Suppressor macrophage treated with lipopolysaccharide for 1 hour (primary cell): ENCODE measurements around the gene FAM13A.

ENCODE experiments used
- DNase-seq, 3 donors: peaks; one replicate each; pipeline ENCODE4 v3.0.0-alpha.2; 2020 to 2022

Gene FAM13A

DNA sequence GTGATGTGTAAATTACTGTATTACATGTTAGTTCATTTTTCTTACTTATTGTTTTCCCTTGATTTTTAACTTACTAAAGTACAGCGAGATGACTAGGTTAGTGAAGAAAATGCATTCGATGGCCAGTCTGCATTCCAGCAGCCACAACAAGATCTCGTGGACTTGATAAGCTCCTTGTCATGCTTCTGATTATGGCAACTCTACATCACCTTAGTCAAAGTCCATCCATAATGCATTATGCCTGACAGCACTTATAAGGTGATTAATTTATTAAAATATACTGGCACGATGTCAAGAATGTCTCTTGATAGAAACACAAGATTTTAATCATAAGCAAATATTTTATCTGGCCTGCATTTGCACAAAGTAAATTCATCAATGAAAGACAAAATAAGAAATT, 249.5 kb downstream of the FAM13A start:
- no peak for DNase-seq

DNA sequence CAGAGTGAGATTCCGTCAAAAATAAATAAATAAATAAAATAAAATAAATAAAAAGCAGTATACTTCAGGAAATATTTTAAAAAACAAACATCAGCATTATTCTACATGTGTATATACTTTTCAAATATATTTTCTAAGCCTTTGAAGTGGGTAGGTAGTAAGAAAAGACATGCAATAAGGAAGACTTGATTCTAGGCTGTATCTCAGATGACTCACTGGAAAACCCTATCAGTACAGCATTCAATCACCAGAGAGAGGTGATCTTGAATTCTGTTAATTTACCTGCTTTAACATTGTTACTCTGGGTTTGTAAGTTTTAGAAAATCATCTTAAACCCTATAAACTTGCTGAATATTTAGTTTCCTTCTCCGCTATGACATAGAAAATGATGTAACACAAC, 252.8 kb downstream of the FAM13A start:
- peak in 2 of 3 donors; percentile 32 to 41 for DNase-seq

DNA sequence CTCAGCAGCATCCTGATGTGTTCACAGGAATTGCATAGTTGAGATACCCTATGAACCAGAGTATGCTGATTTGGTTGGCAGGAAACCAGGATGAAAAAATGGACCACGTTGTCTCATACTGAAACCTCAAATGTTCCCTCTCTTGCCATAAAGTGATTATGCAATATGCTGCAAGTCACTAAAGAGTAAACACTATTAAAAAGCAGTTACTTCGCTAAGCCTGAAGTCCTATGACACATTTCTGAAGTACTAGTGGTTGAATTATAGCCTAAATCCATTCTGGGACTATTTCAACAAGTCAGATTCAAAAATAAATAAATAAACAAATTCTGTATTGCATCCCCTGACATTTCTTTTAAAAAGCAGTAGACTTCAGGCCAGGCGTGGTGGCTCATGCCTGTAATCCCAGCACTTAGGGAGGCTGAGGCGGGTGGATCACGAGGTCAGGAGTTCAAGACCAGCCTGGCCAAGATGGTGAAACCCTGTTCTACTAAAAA, 253.3 kb downstream of the FAM13A start:
- peak; percentile 52 to 81 (median 78) for DNase-seq

DNA sequence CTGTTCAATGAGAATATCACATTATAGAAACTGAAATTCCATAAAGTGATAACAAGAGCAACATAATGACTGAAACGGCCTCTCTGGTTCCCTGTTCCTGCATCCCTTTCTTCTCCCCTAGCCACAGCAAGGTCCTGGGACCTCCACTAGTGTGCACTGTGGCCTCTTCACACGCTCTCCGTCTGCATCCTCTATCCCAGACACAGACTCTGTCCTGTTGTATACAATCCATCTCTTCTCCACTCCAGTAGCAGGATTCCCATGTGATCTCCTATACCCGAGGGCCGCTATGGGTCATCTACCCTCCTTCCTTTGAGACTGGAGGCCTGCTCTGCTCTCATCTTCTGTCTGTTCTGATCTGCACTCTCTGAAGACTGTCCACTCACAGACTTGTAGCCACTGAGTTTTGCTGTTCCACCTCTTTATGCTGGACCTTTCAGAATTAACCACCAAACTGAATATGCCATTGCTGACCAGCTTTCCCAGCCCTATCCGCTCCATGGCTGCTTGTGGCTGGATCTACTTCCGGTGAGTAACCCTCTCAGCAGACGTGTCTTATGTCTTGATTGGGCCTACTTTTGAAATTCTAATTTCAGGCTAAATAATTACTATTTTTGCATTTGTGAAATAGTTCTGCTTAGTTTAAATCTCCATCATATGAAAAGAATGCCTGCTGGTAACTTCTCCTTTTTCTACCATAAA, 254.2 kb downstream of the FAM13A start:
- DNase-seq: no peak

DNA sequence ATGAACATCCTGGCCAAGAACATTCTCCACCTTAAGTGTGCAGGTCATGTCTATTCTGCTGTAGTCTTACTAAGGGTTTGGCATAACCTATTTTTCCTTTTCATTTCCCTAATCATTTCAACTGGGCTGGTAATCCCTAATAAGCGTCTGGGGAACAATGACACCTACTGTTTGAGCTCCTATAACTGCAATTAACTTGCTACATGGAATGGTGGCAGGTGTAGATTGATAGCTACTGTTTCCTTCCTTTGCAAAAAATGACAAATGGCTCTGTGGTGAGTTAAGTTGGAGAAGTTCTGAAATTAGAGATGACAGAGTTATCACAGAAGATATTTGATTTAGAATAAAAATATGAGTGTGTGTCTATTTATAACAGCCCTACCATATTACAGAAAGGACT, 254.8 kb downstream of the FAM13A start:
- no peak for DNase-seq

DNA sequence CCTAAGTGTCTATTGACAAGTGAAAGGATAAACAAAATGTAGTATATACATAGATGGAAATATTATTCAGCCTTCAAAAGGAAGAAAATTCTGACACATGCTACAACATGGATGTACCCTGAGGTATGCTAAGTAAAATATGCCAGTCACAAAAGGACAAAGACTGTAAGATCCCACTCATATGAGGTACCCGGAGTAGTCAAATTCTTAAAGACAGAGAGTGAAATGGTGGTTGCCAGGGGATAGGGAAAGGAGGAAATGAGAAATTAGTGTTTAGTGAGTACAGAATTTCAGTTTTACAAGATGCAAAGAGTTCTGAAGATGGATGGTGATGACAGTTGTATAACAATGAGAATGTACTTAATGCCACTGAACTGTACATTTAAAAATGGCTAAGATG, 257.1 kb downstream of the FAM13A start:
- DNase-seq: no peak

DNA sequence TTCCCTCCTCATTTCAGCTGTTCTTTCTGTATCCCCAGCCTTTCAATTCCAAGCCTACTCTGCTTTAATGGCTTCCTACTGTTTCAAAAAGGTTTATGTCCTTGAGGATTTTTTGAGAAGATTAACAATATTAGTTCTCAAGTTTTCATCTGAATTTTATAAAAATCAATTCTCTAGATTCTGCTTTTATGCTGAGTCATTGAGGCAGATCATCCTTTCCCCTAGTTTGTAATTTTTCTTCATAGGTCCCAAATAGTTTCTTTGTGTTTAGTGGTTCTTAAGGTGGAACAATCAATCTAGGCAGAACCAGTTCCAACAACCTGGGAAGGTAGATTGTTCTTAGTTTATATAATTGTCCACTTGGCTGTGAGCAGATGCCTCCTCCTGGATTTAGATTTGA, 259.3 kb downstream of the FAM13A start:
- DNase-seq: no peak

DNA sequence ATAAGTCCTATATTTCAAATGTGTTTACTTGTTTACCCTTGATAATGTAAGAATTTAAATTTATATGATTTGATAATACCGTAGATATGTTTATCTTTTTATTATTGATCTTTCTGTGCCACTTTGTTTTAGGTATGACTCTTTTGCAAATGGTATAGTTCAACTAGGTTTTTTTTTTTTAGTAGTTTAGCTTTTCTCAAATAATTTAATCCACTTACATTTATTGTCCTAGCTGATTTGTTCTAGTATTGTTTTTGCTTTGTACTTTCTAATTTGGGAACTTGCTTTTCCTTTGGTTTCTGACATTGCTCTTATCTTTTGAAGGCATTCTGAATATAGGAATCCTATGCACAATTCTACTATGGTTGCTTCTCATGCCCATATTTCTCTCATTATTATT, 260.4 kb downstream of the FAM13A start:
- DNase-seq: no peak

DNA sequence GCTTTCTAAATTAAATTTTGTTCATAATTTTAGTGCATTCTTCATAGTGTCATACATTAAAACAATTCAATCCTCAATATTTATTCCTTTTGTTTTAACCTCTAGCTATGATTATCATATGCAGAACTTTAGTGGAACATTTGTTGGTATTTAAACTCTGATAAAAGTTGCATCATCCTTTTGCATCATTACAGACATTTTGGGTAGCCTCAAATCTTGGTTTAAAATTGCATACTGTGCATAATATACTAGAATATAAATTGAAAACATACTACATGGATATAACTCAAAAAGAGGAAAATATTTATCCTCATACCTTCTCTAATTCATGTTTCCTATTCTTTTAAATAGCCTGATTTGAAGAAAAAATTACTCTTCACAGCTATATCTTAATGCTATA, 262.0 kb downstream of the FAM13A start:
- DNase-seq: no peak

DNA sequence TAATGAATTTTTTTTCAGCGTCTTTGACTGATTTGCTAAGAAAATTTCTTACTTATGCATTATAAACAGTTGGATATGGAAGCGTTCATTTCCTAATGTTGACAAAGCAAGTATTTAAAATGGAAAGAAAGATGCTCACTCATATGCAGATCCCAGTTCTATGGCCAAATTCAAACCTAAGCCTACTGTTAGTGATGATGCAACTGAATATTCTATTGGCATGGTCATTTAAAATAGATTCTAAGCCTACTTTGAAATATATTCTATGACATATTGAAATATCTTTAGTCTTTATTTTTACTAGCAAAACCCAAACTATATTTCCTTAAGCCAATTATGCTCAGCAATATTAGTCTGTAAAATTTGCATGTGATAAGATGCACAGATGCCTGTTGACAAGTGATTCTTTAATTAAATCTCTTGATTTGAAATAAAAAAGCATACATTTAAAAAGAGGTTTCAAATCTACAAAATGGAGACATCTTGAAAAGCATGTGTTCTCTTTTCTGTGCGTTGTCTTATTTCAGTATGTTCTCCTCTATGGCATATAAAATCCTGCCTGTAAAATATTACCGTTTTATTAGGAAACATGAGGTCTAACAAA, 262.8 kb downstream of the FAM13A start:
- DNase-seq: no peak

DNA sequence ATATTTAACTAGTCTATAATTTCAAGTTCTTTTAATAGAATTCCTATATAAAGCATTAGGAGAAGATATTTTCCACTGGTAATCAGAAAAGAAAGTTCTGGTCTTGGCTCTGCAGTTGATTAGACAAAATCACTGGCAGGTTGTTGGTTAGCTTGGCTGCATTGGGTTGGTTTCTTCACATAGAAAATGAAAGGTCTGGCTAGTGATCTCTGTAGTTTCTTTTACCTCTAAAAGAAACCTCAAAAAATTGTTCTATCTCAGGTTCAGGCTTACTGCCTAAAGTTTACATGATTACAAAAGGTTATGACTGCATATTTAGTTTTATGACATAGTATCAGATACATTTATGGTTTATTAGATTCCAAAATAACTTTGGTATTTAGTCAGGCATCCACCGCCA, 263.5 kb downstream of the FAM13A start:
- no peak for DNase-seq

DNA sequence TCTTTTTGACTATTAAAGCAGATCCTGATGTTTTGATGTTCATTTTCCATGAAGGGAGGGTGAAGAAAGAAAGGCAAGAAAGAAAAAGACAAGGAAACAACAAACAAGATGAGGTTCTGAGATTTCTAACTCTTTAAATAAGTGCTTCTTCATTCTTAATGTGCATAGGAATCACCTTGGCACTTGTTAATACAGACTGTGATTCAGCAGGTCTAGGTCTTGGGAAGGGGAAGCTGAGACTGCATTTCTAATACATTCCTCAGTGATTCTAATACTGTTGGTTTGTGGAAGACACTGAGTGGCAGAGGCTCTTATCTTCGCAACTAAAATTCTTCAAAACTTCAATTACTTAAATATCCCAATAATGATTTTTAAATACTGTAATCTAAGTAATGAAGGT, 264.2 kb downstream of the FAM13A start:
- DNase-seq: no peak

DNA sequence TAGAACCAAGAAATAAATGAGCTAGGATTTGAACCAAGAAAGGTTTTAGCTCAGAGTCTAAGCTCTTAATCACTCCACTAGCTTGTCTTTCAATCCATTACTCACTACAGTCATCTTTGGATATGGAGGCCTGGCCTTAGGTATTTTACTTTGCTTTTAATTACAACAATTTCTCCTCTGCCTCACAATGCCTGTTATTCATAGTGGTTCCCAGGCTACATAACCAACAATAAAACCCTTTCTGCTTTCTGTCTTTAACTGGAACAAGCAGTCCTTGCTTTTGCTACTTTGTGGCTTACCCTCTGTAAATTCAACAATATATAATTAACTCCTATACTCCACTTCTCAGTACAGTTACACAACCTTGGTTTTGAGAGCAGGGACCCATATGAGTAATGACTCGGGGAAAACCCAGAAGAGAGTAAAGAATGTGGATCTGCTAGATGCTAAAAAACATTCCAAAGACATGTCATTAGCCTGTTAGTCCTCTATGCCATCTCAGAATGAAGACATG, 264.7 kb downstream of the FAM13A start:
- peak; percentile 64 to 84 (median 82) for DNase-seq

DNA sequence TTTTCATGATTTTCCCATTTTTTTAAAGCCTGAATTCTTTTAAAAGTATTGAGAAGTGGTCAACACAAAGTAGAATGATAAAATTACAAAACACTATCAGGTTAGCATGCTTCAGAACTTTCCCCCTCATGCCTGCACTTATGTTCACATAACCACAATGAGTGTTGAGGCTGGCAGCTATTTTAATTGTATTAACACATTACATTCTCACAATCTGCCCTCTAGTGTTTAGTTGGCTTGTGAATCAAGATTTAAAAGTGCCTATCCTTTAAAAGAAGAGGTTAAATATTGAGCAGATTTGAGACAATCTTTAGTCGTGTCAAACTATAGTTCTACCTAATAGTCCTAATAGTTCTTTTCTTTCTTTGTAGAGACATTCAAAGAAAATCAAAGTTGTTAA, 265.7 kb downstream of the FAM13A start:
- DNase-seq: no peak

DNA sequence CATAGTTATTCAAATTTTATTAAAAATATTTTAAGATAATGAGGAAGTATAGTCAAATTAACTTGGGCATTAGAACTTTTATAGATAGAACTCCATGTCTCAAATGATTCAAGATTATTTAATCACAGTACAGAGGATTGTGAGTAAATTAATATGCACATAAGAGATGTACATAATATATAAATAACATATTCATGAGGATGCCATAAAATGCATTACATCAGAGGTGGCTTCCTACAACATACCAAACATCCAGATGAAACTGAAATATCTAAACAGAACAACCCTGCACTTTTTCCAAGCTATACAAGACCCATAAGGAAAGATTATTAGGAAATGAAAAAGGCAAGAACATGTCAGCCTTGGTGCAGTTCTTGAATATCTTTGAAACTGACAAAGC, 268.1 kb downstream of the FAM13A start:
- DNase-seq: no peak

DNA sequence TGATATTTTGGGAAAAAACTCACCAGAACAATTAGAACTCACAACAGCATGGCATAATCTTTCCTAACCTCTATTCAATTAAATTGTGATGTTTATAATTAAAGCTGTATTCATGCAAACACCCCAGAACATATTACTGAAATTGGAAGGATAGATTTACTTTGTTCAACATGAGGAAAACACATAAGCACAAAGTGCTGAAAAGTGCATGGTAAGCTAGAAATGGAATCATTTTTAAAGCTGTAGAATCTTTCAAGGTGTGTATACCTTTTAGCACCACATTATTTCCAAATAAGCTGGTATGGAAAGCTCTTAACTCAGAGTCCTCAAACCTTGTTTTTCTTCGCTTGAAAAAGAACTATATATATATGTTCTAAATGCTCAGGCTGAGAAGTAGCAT, 268.6 kb downstream of the FAM13A start:
- DNase-seq: no peak

DNA sequence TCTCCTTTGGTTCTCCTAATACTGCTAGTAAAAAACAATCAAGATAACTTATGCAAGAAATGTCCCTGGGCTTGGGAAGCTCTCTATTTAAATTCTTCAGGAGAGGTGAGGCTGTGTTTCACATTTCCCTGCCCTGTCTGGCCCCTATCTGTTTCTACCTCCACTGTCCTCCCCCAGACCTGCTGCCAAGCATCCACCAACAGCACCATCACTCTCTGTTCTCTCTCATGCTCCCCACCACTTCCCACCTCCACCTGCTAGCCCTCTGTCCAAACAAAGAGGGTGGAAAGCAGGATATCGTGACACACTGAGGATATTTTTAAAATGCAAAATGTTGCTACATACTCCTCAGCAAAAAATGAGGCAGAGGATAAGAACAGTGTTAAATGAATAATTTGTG, 271.0 kb downstream of the FAM13A start:
- DNase-seq: no peak

DNA sequence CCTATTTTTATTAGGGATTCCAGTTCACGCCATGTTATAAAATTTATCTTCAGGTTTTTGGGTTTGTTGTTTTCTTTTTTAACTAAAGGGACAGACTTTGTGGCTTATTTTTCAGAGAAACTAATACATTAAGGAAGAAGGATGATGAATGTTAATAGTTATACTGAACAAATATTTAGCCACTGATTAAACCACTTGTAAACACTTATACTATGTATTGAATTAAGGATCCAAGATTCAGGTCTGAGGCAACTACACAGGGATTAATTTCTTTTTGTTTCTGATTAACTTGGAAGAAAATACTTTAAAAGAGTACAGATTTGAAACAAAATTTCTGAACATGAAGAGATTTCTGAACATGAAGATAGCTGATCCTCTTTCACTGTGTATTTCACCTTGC, 276.6 kb downstream of the FAM13A start:
- DNase-seq: no peak

DNA sequence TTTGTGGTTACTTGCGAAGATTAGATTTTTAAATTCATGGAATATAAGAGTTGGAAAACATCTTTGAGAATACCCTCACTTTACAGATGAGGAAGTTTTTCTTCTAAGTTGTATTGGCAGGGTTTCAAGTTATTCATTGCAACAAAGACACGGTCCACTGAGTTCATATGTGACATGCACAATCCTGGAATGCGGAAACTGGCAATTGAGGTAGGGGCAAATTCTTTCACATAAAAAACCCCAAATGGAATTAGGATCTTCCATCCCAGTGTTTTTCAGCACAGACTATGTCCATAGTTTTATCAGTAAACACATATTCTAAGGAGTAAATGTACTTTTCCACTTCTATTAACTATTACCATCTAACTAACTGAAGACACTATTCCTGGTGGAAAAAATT, 277.6 kb downstream of the FAM13A start:
- DNase-seq: no peak

DNA sequence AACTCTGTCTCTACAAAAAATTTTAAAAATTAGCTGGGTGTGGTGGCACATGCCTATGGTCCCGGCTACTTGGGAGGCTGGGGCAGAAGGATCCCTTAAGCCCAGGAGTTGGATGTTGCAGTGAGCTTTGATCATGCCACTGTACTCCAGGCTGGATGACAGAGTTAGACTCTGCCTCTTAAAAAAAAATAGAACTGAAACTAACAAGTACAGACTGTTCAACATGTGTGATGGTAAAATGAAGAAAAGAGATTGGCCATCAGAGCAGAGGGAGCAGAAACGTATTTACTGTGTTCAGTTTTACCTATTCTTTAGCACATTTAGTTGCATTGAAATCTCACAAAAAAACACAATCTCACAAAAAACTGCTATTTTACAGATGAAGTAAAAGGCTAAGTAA, 281.5 kb downstream of the FAM13A start:
- DNase-seq: no peak

DNA sequence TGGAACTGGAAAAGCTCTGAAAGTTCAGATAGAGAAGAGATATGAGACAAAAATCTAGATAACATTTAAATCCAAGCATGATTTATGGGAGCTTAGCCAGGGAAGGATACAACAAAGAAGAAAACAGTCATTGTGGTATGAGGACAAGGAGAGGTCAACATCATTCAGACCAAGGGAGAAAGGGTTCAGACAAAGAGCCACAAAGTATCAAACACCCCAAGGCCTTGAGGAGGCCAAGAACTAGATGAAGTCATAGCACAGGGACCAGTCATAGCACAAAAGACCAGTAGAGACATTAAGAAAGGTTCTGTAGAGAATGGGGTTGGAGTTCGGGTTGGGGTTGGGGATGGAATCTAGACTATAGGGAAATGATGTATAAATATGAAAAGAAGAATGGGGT, 282.0 kb downstream of the FAM13A start:
- no peak for DNase-seq

DNA sequence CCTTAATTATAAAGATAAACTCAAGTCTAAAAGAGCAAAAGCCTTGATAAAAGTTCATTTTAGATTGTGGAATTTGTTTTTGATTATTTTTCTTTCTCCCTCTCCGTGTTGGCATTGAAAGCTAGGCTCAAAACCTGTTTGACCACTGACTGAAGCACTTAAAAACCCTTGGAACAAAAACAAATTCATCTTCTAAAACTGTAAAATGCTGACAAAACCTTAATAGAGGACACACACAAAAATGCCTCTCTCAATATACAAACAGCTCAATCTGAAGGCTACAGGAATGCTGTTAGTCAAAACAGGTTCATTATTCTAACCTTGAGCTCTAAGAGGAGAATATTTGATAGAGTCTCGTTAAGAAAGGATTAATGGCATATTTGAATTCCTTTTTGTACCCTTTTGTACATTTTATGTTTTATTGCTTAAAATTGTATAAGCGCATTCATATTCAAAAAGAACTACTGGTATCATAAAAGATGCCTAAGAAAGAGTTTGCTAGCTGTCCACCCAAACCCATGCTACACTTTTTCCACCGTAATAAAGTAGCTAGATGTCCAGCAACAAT, 285.0 kb downstream of the FAM13A start:
- no peak for DNase-seq

DNA sequence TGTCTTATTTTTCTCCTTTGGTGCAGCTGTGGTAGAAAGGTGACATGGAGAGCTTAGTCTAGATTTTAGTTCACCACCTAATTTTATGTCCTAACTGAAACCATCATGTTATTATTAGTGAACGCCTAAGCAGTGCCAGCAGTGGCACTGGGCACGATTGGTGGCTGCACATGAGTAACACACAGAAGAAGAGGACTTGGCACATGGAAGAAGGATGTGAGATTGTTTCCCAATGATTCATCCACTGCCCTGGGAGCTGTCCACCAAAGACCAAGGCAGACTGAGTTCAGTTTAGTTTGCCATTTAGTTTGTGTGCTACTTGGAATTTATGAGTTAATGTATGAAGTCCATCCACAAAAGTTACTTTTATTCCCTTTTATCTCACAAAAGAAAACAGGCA, 291.3 kb downstream of the FAM13A start:
- DNase-seq: no peak

DNA sequence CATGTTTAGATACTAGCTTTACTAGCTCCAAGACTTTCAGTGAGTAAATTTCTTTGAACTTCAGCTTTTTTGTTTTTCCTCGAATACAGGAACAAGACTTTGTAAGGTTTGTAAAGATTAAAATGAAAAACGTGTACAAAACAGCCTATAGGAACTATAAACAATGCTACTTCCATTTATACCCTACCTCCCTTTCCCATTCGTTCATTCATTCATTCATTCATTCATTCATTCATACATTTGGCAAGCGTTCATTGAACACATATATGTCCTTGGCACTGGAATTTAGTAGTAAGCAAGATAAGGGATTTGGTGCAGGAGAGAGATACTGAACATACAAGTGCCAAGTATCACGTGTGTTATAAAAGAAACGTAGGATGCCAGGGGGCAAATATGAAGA, 293.9 kb downstream of the FAM13A start:
- no peak for DNase-seq
